WTC11 (cell line): ENCODE results near the gene GTPBP3. TPM values are rescaled to one million over a fixed set of nuclear protein-coding genes. Genes with fewer than 3 reads are reported as not detected.
"Not testable (repeated sequence)": the region's sequence is repeated elsewhere in the genome, so short reads cannot be mapped to it uniquely, and the experiment has no call there.

ENCODE experiments used
- ATAC-seq: fragments of 200-7000 bp; cut with Tn5 transposase; 2 replicates; pipeline ENCODE4 v1.10.0; 2021; ENCODE audit warnings: mild to moderate bottlenecking, moderate library complexity
- CTCF ChIA-PET: fragments of 300-600 bp; sonication (Branson Sonifier 250); formaldehyde crosslinking; loops from one replicate; lab custom pipeline; 2021; ENCODE audit warnings: antibody characterized with exemption; lab: Charles Lee
- POLR2A ChIA-PET: fragments of 350-600 bp; sonication (Branson Sonifier 250); formaldehyde crosslinking; loops from one replicate; lab custom pipeline; 2021; ENCODE audit warnings: antibody characterized with exemption; lab: Charles Lee
- DNase-seq: peaks from one replicate; pipeline ENCODE4 v3.0.0; 2021; ENCODE audit warnings: low spot score
- H3K27ac Mint-ChIP-seq: 2 replicates; pipeline ENCODE4 v1.8.0; 2021; ENCODE audit warnings: mixed read lengths
- H3K27me3 Mint-ChIP-seq: 2 replicates; pipeline ENCODE4 v1.8.0; 2021; ENCODE audit warnings: low read depth, mild to moderate bottlenecking, moderate library complexity, mixed read lengths
- H3K36me3 Mint-ChIP-seq: 2 replicates; pipeline ENCODE4 v1.8.0; 2021; ENCODE audit warnings: mixed read lengths
- H3K4me1 Mint-ChIP-seq: 2 replicates; pipeline ENCODE4 v1.8.0; 2022; ENCODE audit warnings: mixed read lengths
- H3K4me3 Mint-ChIP-seq: 2 replicates; pipeline ENCODE4 v1.8.0; 2021; ENCODE audit warnings: mild to moderate bottlenecking, moderate library complexity, mixed read lengths
- H3K9me3 Mint-ChIP-seq: 2 replicates; pipeline ENCODE4 v1.8.0; 2021; ENCODE audit warnings: mixed read lengths
- JAZF1 ChIP-seq: fragments of 250-450 bp; sonication (Bioruptor Pico); IDR thresholded peaks from 2 replicates; pipeline ENCODE4 v1.9.0; 2021; ENCODE audit warnings: moderate library complexity, mild to moderate bottlenecking, inconsistent platforms
- OVOL2 ChIP-seq: fragments of 250-450 bp; sonication (Bioruptor Pico); IDR thresholded peaks from 2 replicates; pipeline ENCODE4 v1.9.0; 2021; ENCODE audit warnings: mild to moderate bottlenecking, borderline replicate concordance
- RELA ChIP-seq: sonication (generic); formaldehyde crosslinking; IDR thresholded peaks from 2 replicates; pipeline ENCODE4 v1.8.1; 2022; ENCODE audit warnings: missing genetic modification reagents, mild to moderate bottlenecking, borderline replicate concordance
- SP1 ChIP-seq: sonication (generic); formaldehyde crosslinking; conservative IDR thresholded peaks from 2 replicates; pipeline ENCODE4 v1.8.1; 2022; ENCODE audit warnings: missing genetic modification reagents
- ZNF121 ChIP-seq: sonication (generic); formaldehyde crosslinking; IDR thresholded peaks from 2 replicates; pipeline ENCODE4 v1.8.0; 2023; ENCODE audit warnings: missing genetic modification reagents
- ZNF232 ChIP-seq: sonication (generic); formaldehyde crosslinking; IDR thresholded peaks from 2 replicates; pipeline ENCODE4 v1.8.0; 2022; ENCODE audit warnings: mild to moderate bottlenecking, missing genetic modification reagents
- ZNF416 ChIP-seq: fragments of 250-450 bp; sonication (Bioruptor Pico); IDR thresholded peaks from 2 replicates; pipeline ENCODE4 v1.9.0; 2021; ENCODE audit warnings: mild to moderate bottlenecking, inconsistent platforms
- ZNF423 ChIP-seq: fragments of 250-450 bp; sonication (Bioruptor Pico); IDR thresholded peaks from 2 replicates; pipeline ENCODE4 v2.1.2; 2022; ENCODE audit warnings: mild to moderate bottlenecking, moderate library complexity
- total RNA-seq: library from RNA; stranded (reverse); gene quantifications from 3 replicates; pipeline ENCODE4 v1.2.3, GENCODE V29; 2021
- TF ChIP-seq, protein P1 (sequence below): sonication (generic); formaldehyde crosslinking; IDR thresholded peaks from 2 replicates; pipeline ENCODE4 v1.8.0; 2023; ENCODE audit warnings: missing genetic modification reagents, mild to moderate bottlenecking, borderline replicate concordance
- TF ChIP-seq, protein P2 (sequence below): sonication (generic); formaldehyde crosslinking; IDR thresholded peaks from 2 replicates; pipeline ENCODE4 v1.8.1; 2023; ENCODE audit warnings: mild to moderate bottlenecking, missing genetic modification reagents, moderate library complexity
- TF ChIP-seq, protein P3 (sequence below): sonication (generic); formaldehyde crosslinking; IDR thresholded peaks from 2 replicates; pipeline ENCODE4 v1.8.0; 2022; ENCODE audit warnings: mild to moderate bottlenecking, missing genetic modification reagents

GTPBP3 gene
- total RNA-seq, 1 experiment from 2014 or later, result 93.0 TPM

DNA sequence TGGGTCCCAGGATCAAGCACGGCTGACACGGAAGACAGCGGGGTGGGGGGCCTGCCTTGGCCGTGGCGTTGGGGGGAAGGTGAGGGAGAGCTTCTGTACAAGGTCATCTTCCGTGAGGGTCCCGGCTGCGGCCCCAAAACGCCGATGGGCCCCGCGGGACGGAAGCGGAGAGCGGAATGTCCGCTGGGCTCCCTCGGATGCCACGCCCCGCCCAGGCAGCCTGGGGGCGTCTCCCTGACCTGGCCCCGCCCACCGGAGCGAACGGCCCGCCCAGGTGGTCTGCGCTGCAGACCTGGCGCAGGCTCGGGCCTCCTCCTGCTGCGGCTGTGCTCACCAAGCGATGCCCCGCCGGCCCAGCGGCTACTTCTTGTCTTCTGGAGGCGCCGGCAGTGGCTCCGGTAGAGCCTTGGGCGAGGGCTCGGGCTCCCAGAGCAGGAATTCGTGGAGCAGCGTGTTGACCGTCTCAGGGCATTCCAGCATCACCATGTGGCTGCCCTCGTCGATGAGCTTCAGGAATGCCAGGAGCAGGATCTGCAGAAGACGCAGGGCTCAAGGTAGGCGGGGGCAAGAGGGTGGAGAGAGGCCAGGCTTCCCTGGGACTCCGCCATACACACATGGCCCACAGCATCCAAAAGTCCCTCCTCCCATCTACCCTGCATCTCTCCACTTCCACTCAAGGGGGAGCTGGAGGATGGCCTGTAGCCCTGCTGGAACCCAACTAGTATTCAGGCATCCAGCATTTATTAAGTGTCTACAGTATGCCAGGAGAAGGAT is 44.9 kb upstream of the GTPBP3 start (continued):
- TF ChIP-seq, protein P1, sequence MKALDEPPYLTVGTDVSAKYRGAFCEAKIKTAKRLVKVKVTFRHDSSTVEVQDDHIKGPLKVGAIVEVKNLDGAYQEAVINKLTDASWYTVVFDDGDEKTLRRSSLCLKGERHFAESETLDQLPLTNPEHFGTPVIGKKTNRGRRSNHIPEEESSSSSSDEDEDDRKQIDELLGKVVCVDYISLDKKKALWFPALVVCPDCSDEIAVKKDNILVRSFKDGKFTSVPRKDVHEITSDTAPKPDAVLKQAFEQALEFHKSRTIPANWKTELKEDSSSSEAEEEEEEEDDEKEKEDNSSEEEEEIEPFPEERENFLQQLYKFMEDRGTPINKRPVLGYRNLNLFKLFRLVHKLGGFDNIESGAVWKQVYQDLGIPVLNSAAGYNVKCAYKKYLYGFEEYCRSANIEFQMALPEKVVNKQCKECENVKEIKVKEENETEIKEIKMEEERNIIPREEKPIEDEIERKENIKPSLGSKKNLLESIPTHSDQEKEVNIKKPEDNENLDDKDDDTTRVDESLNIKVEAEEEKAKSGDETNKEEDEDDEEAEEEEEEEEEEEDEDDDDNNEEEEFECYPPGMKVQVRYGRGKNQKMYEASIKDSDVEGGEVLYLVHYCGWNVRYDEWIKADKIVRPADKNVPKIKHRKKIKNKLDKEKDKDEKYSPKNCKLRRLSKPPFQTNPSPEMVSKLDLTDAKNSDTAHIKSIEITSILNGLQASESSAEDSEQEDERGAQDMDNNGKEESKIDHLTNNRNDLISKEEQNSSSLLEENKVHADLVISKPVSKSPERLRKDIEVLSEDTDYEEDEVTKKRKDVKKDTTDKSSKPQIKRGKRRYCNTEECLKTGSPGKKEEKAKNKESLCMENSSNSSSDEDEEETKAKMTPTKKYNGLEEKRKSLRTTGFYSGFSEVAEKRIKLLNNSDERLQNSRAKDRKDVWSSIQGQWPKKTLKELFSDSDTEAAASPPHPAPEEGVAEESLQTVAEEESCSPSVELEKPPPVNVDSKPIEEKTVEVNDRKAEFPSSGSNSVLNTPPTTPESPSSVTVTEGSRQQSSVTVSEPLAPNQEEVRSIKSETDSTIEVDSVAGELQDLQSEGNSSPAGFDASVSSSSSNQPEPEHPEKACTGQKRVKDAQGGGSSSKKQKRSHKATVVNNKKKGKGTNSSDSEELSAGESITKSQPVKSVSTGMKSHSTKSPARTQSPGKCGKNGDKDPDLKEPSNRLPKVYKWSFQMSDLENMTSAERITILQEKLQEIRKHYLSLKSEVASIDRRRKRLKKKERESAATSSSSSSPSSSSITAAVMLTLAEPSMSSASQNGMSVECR (CRISPR knock-in tag), result 0 out of 2 replicates have a peak, but pooled peaks have one; percentile 42
- TF ChIP-seq ZNF121 (CRISPR knock-in tag) (peak; percentile 92), RELA (0 out of 2 replicates have a peak, but pooled peaks have one; percentile 40)
- TF ChIP-seq, protein P2, sequence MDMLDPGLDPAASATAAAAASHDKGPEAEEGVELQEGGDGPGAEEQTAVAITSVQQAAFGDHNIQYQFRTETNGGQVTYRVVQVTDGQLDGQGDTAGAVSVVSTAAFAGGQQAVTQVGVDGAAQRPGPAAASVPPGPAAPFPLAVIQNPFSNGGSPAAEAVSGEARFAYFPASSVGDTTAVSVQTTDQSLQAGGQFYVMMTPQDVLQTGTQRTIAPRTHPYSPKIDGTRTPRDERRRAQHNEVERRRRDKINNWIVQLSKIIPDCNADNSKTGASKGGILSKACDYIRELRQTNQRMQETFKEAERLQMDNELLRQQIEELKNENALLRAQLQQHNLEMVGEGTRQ (CRISPR knock-in tag), result 0 out of 2 replicates have a peak, but pooled peaks have one; percentile 11
- TF ChIP-seq, all 79 proteins: peak for 13

DNA sequence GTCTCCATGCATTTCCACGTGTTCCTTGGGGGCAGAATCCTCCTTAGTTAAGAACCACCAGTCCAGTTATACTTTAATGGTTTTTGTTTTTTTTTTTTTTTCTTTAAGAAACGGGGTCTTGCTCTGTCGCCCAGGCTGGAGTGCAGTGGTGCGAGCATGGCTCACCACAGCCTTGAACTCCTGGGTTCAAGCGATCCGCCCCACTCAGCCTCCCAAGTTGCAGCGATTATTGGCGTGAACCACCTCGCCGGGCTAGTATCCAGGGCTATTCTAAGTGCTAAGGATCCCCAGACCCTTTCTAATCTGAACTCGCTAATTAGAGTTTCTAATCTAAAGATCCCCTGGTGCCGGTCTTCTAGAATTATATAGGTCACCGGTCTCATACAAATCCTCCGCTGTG is 43.7 kb upstream of the GTPBP3 start:
- Mint-ChIP-seq H3K4me3 (peak overlapping the region; percentile 59), H3K4me1 (peaks cover 10% of the 10 kb centered on the region), H3K27me3 (no peaks in the 10 kb centered on the region; the same call in 1 of the 2 replicates), H3K36me3 (peaks cover 23% of the 10 kb centered on the region), H3K9me3 (peaks cover 5% of the 10 kb centered on the region), H3K27ac (peak overlapping the region; percentile 68; the same call in 1 of the 2 replicates)
- ChIA-PET POLR2A (interaction anchor here (0.7 to 2.8 kb wide), 10 partner anchors 9 to 170 kb away, joined by 3 to 17 read pairs (median 5); partner anchors contain the start of genes DDA1, MRPL34 and USE1), CTCF (interaction anchor here (0.7 to 3.3 kb wide), 15 partner anchors 9 to 110 kb away, joined by 3 to 60 read pairs (median 6); partner anchors contain the start of genes ANKLE1, ANO8, CCDC194 and DDA1)
- DNase-seq, result no peak
- no peak for ATAC-seq
- TF ChIP-seq ZNF232 (CRISPR knock-in tag), result no peak
- TF ChIP-seq ZNF121 (CRISPR knock-in tag), result peak; percentile 70
- no peak for TF ChIP-seq JAZF1 (CRISPR knock-in tag)

GRCh38 chr19:17294051-17294891 is 43.1 kb upstream of the GTPBP3 start:
- Mint-ChIP-seq H3K27ac (peak overlapping the region; percentile 68; the same call in 1 of the 2 replicates), H3K9me3 (peaks cover 5% of the 10 kb centered on the region), H3K27me3 (no peaks in the 10 kb centered on the region; the same call in 1 of the 2 replicates), H3K4me1 (peaks cover 10% of the 10 kb centered on the region), H3K36me3 (peaks cover 27% of the 10 kb centered on the region), H3K4me3 (peak overlapping the region; percentile 59)
- DNase-seq (peak; percentile 91), ATAC-seq (peak; percentile 4; the same call in 1 of the 2 replicates)
- ChIA-PET CTCF (interaction anchor here (0.5 to 3.3 kb wide), 10 partner anchors 8 to 510 kb away, joined by 3 to 60 read pairs (median 4); partner anchors contain the start of genes CCDC194, DDA1 and MRPL34), POLR2A (interaction anchor here (0.5 to 1.8 kb wide), 3 partner anchors 11 to 18 kb away, joined by 3 to 10 read pairs (median 7); partner anchors contain the start of gene DDA1)
- TF ChIP-seq SP1 (CRISPR knock-in tag) (peak; percentile 86), ZNF416 (CRISPR knock-in tag) (no peak), ZNF423 (CRISPR knock-in tag) (no peak), OVOL2 (CRISPR knock-in tag) (no peak)
- TF ChIP-seq, protein P3, sequence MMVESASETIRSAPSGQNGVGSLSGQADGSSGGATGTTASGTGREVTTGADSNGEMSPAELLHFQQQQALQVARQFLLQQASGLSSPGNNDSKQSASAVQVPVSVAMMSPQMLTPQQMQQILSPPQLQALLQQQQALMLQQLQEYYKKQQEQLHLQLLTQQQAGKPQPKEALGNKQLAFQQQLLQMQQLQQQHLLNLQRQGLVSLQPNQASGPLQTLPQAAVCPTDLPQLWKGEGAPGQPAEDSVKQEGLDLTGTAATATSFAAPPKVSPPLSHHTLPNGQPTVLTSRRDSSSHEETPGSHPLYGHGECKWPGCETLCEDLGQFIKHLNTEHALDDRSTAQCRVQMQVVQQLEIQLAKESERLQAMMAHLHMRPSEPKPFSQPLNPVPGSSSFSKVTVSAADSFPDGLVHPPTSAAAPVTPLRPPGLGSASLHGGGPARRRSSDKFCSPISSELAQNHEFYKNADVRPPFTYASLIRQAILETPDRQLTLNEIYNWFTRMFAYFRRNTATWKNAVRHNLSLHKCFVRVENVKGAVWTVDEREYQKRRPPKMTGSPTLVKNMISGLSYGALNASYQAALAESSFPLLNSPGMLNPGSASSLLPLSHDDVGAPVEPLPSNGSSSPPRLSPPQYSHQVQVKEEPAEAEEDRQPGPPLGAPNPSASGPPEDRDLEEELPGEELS, result 0 out of 2 replicates have a peak, but pooled peaks have one; percentile 44

DNA sequence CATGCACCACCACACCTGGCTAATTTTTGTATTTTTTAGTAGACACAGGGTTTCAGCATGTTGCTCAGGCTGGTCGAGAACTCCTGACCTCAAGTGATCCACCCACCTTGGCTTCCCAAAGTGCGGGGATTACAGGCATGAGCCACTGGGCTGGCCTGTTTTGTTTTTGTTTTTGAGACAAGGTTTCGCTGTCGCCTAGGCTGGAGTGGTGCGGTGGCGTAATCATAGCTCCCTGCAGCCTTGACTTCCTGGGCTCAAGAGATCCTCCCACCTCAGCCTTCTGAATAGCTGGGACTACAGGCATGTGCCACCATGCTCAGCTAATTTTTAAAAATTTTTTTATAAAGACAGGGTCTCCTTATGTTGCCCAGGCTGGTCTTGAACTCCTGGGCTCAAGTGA is 41.8 kb upstream of the GTPBP3 start:
- not testable (repeated sequence) for DNase-seq, H3K9me3 Mint-ChIP-seq, ATAC-seq, H3K27ac Mint-ChIP-seq, H3K27me3 Mint-ChIP-seq, H3K4me3 Mint-ChIP-seq, H3K4me1 Mint-ChIP-seq
- ChIA-PET POLR2A (interaction anchor here (1.8 kb wide), 1 partner anchor 14 kb away, joined by 10 read pairs; the partner anchor contains the start of gene DDA1), CTCF (interaction anchor here (3.3 kb wide), 1 partner anchor 11 kb away, joined by 60 read pairs; the partner anchor contains the start of gene MRPL34)
- peaks cover 32% of the 10 kb centered on the region for H3K36me3 Mint-ChIP-seq
